ENCODE measurements around the gene RXRB.

The RXRB gene

GRCh38 chr6:33206864-33207551, 6.5 kb upstream of the RXRB start:
- TF ChIP-seq CTCF (conservative IDR thresholded peaks at IDR 0.05; ENCODE audit: low read length): no peak
- TF ChIP-seq EZH2phosphoT487 (IDR thresholded peaks at IDR 0.05; ENCODE audit: borderline replicate concordance): no peak
- Histone ChIP-seq H3K9ac (ENCODE audit: low read depth, low read length, poor library complexity, severe bottlenecking) (no peak overlapping the region), H3K9me3 (ENCODE audit: insufficient read depth, low read depth, low read length) (no peaks in the 10 kb centered on the region), H3K4me2 (ENCODE audit: low read depth, low read length, poor library complexity, severe bottlenecking) (peak overlapping the region; percentile 98), H3K79me2 (ENCODE audit: insufficient read depth, low read length) (peaks cover 38% of the 10 kb centered on the region), H3K9me2 (replicated peaks; ENCODE audit: low read depth, low read length) (no peaks in the 10 kb centered on the region), H3K36me3 (ENCODE audit: insufficient read depth, low read length) (peaks cover 14% of the 10 kb centered on the region; the same call in 1 of the 2 replicates), H3F3A (ENCODE audit: low read depth) (0 out of 2 replicates have a peak, but pooled peaks cover 3% of the 10 kb centered on the region), H3K4me1 (ENCODE audit: insufficient read depth, low read length, poor library complexity, severe bottlenecking) (peaks cover 45% of the 10 kb centered on the region), H3K4me3 (ENCODE audit: low read length, poor library complexity, severe bottlenecking) (no peak overlapping the region), H3K27me3 (ENCODE audit: insufficient read depth, low read length, poor library complexity, severe bottlenecking) (no peaks in the 10 kb centered on the region), H2AFZ (ENCODE audit: low read length) (no peak overlapping the region), H4K20me1 (ENCODE audit: insufficient read depth, low read length, poor library complexity, severe bottlenecking) (peaks cover 16% of the 10 kb centered on the region)

GRCh38 chr6:33206027-33206863, 5.8 kb upstream of the RXRB start:
- Histone ChIP-seq H3K4me3 (ENCODE audit: low read length, poor library complexity, severe bottlenecking) (no peak overlapping the region), H3K27me3 (ENCODE audit: insufficient read depth, low read length, poor library complexity, severe bottlenecking) (no peaks in the 10 kb centered on the region), H3K36me3 (ENCODE audit: insufficient read depth, low read length) (peaks cover 14% of the 10 kb centered on the region; the same call in 1 of the 2 replicates), H2AFZ (ENCODE audit: low read length) (no peak overlapping the region), H4K20me1 (ENCODE audit: insufficient read depth, low read length, poor library complexity, severe bottlenecking) (peaks cover 23% of the 10 kb centered on the region), H3K9me2 (replicated peaks; ENCODE audit: low read depth, low read length) (no peaks in the 10 kb centered on the region), H3K9ac (ENCODE audit: low read depth, low read length, poor library complexity, severe bottlenecking) (no peak overlapping the region), H3K4me1 (ENCODE audit: insufficient read depth, low read length, poor library complexity, severe bottlenecking) (peaks cover 52% of the 10 kb centered on the region), H3K79me2 (ENCODE audit: insufficient read depth, low read length) (peaks cover 46% of the 10 kb centered on the region), H3F3A (ENCODE audit: low read depth) (0 out of 2 replicates have a peak, but pooled peaks cover 3% of the 10 kb centered on the region), H3K9me3 (ENCODE audit: insufficient read depth, low read depth, low read length) (no peaks in the 10 kb centered on the region), H3K4me2 (ENCODE audit: low read depth, low read length, poor library complexity, severe bottlenecking) (no peak overlapping the region)
- TF ChIP-seq CTCF (conservative IDR thresholded peaks at IDR 0.05; ENCODE audit: low read length): no peak
- no peak for TF ChIP-seq EZH2phosphoT487 (IDR thresholded peaks at IDR 0.05; ENCODE audit: borderline replicate concordance)

GRCh38 chr6:33205191-33206026, 4.9 kb upstream of the RXRB start:
- peak overlapping the region; percentile 95 for H3K4me3 ChIP-seq (ENCODE audit: low read length, poor library complexity, severe bottlenecking)
- peak overlapping the region; percentile 79 for H3K9ac ChIP-seq (ENCODE audit: low read depth, low read length, poor library complexity, severe bottlenecking)
- TF ChIP-seq EZH2phosphoT487 (IDR thresholded peaks at IDR 0.05; ENCODE audit: borderline replicate concordance) (no peak), CTCF (conservative IDR thresholded peaks at IDR 0.05; ENCODE audit: low read length) (peak; percentile 58)
- peaks cover 14% of the 10 kb centered on the region; the same call in 1 of the 2 replicates for H3K36me3 ChIP-seq (ENCODE audit: insufficient read depth, low read length)
- no peaks in the 10 kb centered on the region for H3K9me2 ChIP-seq (replicated peaks; ENCODE audit: low read depth, low read length)
- peak overlapping the region; percentile 66; the same call in 1 of the 2 replicates for H2AFZ ChIP-seq (ENCODE audit: low read length)
- peak overlapping the region; percentile 83 for H3K4me2 ChIP-seq (ENCODE audit: low read depth, low read length, poor library complexity, severe bottlenecking)
- peaks cover 52% of the 10 kb centered on the region for H3K79me2 ChIP-seq (ENCODE audit: insufficient read depth, low read length)
- 0 out of 2 replicates have a peak, but pooled peaks cover 3% of the 10 kb centered on the region for H3F3A ChIP-seq (ENCODE audit: low read depth)
- H3K27me3 ChIP-seq (ENCODE audit: insufficient read depth, low read length, poor library complexity, severe bottlenecking): no peaks in the 10 kb centered on the region
- peaks cover 25% of the 10 kb centered on the region for H4K20me1 ChIP-seq (ENCODE audit: insufficient read depth, low read length, poor library complexity, severe bottlenecking)
- H3K9me3 ChIP-seq (ENCODE audit: insufficient read depth, low read depth, low read length): no peaks in the 10 kb centered on the region
- peaks cover 52% of the 10 kb centered on the region for H3K4me1 ChIP-seq (ENCODE audit: insufficient read depth, low read length, poor library complexity, severe bottlenecking)
